AG10803 (cell line): ENCODE measurements around the gene CNTNAP2.

Experiments
- DNase-seq: peaks from one replicate; pipeline ENCODE4 v3.0.0; 2010; ENCODE audit warnings: low read depth
- H3K4me3 ChIP-seq: 2 replicates; pipeline ENCODE4 v1.5.1; 2011; ENCODE audit warnings: mild to moderate bottlenecking, low read length, control low read depth
- TF ChIP-seq, protein P1 (sequence below): conservative IDR thresholded peaks from 2 replicates; pipeline ENCODE4 v1.5.1; 2011; ENCODE audit warnings: mild to moderate bottlenecking, low read length, control low read depth, inconsistent platforms

Gene CNTNAP2

DNA sequence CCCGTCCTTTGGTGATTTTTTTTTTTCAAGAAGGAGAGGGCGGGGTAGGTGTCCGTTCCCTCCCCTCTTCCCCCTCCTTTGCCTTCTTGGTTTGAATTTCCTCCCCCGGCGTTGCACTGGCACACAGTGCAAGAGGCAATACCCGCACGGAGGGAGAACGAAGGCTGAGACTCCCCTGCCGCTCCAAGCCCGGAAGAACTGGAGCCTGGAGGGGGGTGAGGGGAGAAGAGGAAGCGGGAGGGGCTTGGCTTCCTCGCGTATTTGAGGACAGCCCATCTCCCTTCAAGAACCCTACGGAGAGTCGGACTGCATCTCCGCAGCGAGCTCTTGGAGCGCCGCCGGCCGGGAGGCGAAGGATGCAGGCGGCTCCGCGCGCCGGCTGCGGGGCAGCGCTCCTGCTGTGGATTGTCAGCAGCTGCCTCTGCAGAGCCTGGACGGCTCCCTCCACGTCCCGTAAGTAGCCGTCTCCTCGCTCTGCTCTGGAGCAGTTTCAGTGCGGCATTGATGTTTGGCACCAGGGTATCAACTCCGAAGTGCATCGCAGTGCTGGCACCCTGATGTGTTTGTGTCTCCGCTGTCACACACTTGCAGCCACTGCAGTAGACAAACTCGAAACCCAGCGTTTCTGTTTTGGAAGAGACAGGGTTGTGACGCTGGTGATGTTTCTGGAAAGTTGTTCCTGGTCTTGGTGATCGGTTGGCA lies at the start of gene CNTNAP2:
Gene CNTNAP2 (plus strand): TSS at position 281 of the 702 bp plus-strand sequence. CDS start 76 bp downstream, at position 357.
- peak; percentile 2 for DNase-seq
- TF ChIP-seq, protein P1, sequence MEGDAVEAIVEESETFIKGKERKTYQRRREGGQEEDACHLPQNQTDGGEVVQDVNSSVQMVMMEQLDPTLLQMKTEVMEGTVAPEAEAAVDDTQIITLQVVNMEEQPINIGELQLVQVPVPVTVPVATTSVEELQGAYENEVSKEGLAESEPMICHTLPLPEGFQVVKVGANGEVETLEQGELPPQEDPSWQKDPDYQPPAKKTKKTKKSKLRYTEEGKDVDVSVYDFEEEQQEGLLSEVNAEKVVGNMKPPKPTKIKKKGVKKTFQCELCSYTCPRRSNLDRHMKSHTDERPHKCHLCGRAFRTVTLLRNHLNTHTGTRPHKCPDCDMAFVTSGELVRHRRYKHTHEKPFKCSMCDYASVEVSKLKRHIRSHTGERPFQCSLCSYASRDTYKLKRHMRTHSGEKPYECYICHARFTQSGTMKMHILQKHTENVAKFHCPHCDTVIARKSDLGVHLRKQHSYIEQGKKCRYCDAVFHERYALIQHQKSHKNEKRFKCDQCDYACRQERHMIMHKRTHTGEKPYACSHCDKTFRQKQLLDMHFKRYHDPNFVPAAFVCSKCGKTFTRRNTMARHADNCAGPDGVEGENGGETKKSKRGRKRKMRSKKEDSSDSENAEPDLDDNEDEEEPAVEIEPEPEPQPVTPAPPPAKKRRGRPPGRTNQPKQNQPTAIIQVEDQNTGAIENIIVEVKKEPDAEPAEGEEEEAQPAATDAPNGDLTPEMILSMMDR = no peak
- H3K4me3 ChIP-seq = peak within 1 kb of the TSS; percentile 47

DNA sequence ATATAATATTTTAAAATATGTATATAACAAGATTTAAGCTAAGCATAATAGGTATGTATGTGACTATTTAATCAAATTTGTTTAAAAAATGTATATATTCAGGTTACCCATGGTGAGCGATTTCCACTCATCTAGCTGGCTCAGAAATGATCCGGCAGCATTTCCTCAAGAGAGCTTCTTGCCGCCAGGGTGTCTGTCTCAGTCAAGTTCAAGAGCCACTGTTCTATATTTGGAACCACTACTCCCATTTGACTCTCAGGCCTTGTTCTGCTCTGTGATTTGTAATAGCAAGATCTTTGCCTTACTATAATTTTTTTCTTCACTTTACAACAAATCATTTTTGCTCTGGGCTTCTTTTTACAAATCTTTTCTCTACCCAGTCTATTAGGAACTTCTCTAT lies 48.7 kb upstream of the CNTNAP2 start:
- DNase-seq = no peak
- TF ChIP-seq, protein P1 = no peak
- no peak overlapping the region for H3K4me3 ChIP-seq

DNA sequence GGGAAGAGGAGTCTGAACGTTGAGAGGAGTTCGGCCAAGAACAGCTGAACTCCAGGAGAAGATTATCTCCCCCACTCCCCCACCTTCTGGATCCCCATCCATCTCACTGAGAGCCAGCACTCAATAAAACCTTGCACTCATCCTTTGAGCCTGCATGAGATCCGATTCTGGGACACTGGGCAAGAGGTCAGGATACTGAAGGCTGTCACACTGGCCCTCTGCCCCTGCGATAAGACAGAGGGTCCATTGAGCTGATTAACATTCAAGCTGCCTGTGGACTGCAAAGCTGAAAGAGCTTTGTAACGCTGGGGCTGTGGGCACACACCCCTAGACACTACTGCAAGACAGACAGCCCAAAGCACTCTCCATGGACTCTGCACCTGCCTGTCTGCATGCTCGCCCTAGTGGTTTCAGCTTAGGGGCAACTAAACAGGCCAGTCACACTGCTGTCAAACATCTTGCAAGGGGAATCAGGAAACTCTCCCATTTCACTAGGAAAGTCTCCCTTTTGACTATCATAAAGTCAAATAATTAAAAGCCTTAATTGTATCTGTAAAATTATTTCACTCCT lies 42.3 kb upstream of the CNTNAP2 start:
- TF ChIP-seq, protein P1 = no peak
- DNase-seq = no peak
- no peak overlapping the region for H3K4me3 ChIP-seq

DNA sequence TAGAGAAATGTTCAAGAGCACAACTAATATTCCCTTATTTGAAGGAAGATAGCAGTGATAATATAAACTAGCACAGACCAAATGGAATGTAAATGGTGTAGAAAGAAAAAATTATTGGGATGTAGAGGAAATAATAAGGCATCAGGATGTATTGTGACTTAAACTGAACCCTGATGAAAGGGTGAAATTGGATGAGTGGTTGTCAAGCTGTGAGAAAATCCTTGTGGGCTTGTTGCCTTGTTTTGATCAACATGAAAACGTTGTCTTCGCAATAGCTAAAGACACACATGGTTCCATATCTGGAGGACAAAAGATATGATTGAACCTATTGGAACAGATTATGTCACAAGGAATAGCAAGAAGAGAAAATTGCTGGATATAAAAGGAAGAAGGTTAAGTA lies 40.3 kb upstream of the CNTNAP2 start:
- DNase-seq = no peak
- no peak overlapping the region for H3K4me3 ChIP-seq
- TF ChIP-seq, protein P1 = no peak

DNA sequence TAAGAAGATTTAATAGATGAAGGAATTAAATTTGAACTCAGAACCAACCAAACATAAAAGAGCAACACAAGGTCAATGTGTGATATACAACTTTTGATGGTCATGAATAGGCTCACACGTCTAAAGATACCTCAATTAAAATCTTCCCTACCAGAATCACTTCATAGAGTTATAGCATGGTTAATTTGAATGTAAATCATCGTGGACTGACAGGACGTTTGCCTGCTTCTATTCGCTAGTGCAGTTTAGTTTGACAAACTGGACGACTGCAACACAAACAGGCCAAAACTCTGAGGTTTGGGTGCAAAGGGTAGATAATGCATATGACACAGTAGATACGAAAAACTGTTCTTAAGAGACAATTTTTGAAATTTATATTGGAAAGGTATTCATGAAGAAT lies 32.5 kb upstream of the CNTNAP2 start:
- H3K4me3 ChIP-seq = no peak overlapping the region
- TF ChIP-seq, protein P1 = no peak
- DNase-seq = no peak

DNA sequence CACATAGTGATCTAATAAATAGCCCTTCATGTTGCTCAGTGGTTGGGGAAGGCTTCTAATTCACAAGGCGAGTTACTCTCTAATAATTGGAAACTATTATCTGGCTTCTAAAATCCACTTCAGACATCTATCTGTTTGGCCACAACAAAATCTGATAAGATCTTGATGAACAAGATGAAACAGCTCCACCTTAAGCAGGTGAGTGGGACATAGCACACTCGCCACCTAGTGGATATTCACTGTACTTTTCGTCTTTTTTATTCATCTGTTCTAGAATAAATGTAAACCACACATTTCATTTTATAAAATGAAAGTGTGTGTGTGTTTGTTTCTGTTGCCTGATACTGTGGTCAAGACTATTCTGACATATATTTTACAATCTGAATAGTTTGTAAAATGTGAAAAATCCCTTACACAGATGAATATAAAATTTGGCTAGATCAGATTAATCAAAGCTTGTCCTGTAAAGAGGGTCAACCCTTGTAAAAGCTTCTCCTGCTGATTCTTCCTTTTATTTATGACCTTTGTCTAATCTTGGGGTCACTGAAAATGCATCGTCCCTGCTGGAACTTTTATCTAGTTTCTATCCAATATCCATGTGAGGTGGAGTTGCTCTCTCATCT lies 26.5 kb upstream of the CNTNAP2 start:
- H3K4me3 ChIP-seq = no peak overlapping the region
- TF ChIP-seq, protein P1 = peak; percentile 25
- no peak for DNase-seq

DNA sequence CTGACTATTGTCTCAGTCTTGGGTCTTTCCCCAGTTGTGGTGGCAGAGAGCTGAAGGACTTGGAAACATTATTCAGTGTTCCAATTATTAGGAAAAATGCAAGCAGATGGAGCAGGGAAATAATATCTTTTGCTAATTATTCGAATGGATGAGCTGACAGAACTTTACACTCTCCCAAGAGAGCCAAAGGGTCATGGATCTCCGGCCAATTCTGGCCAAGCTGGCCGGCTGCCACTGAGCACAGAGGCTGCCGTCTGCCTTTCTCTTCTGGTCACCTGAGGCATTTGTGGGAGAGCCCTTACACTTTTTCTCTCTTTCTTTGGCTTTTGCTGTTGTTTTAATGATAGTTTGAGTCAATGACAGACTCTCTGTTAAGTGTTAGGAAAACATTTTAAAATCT lies 22.2 kb upstream of the CNTNAP2 start:
- DNase-seq = no peak
- TF ChIP-seq, protein P1 = no peak

More for the DNA sequence above, 22.2 kb upstream of the CNTNAP2 start:
- H3K4me3 ChIP-seq = no peak overlapping the region
